ENCODE results near the gene LRBA. TPM values are rescaled to one million over a fixed set of nuclear protein-coding genes. Genes with fewer than 3 reads are reported as not detected.

The LRBA gene
- total and polyA plus RNA-seq, 9 donors = 9.7 to 49.2 (median 30.4) TPM

- Histone ChIP-seq H3K36me3 (no peaks in the 10 kb centered on the region), H3K4me3 (no peak overlapping the region), H3K9me3 (no peaks in the 10 kb centered on the region), H3K27ac (no peak overlapping the region), H3K27me3 (no peaks in the 10 kb centered on the region), H3K4me1 (ENCODE audit: insufficient read depth) (no peaks in the 10 kb centered on the region)
- intact Hi-C loops (cut with DNase I) = no loop called here
- no peak for DNase-seq
- 82 to 86% (median 85%) methylated on average over 5 of the region's 5 CpGs for WGBS, 3 donors
- no peak for TF ChIP-seq POLR2A (IDR thresholded peaks at IDR 0.05)
- TF ChIP-seq EP300 (IDR thresholded peaks at IDR 0.05) = no peak
Measured at GRCh38 chr4:150773729-150774449, 241.2 kb downstream of the LRBA start.

DNA sequence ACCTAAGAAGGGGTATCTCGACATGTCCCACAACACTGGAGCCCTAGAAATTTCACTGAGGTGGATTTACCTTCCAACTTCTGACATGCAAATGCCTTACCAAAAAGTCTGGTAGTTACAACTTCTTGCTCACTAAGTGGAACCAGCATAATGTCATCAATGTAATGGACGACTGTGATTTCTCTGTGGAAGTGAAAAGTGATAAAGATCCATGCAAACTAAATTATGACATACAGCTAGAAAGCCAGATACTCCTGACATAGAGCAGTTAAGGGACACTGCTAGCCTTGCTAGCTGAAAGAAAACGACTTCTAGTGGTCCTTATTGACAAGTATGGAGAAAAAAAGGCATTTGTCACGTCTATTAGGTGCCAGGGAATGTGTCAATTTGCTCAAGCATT, 242.1 kb downstream of the LRBA start:
- DNase-seq = no peak
- intact Hi-C loops (cut with DNase I) = no loop called here
- Histone ChIP-seq H3K27me3 (no peaks in the 10 kb centered on the region), H3K4me3 (no peak overlapping the region), H3K36me3 (no peaks in the 10 kb centered on the region), H3K9me3 (no peaks in the 10 kb centered on the region), H3K27ac (no peak overlapping the region), H3K4me1 (ENCODE audit: insufficient read depth) (no peaks in the 10 kb centered on the region)
- TF ChIP-seq EP300 (IDR thresholded peaks at IDR 0.05) (no peak), CTCF (IDR thresholded peaks at IDR 0.05) (no peak), POLR2A (IDR thresholded peaks at IDR 0.05) (no peak)
- WGBS, 3 donors = 87 to 97% (median 91%) methylated on average over 4 of the region's 4 CpGs

- Histone ChIP-seq H3K27me3 (no peaks in the 10 kb centered on the region), H3K36me3 (no peaks in the 10 kb centered on the region), H3K27ac (no peak overlapping the region), H3K4me3 (no peak overlapping the region), H3K9me3 (no peaks in the 10 kb centered on the region), H3K4me1 (ENCODE audit: insufficient read depth) (no peaks in the 10 kb centered on the region)
- intact Hi-C loops (cut with DNase I) = no loop called here
- TF ChIP-seq EP300 (IDR thresholded peaks at IDR 0.05) (no peak), POLR2A (IDR thresholded peaks at IDR 0.05) (no peak), CTCF (IDR thresholded peaks at IDR 0.05) (no peak)
- no peak for DNase-seq
- WGBS, 3 donors = 97 to 100% (median 100%) methylated on average over 1 of the region's 1 CpG
Measured at GRCh38 chr4:150771382-150771781, 243.7 kb downstream of the LRBA start.

DNA sequence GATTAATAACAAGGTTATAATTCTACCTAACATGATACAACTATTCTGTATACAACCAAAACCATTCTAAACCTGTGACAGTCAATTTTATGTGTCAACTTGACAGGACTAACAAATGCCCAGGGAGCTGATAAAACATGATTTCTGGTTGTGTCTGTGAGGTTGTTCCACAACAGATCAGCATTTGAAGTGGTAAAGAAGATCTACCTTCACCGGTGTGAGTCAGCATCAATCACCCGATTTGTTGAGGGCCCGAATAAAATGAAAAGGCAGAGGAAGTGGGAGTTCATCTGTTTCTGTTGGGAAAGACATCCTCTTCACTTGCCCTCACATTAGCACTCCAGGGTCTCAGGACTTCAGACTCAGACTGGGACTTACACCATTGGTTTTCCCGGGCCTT, 245.2 kb downstream of the LRBA start:
- Histone ChIP-seq H3K36me3 (no peaks in the 10 kb centered on the region), H3K27me3 (no peaks in the 10 kb centered on the region), H3K27ac (no peak overlapping the region), H3K9me3 (no peaks in the 10 kb centered on the region), H3K4me3 (no peak overlapping the region), H3K4me1 (ENCODE audit: insufficient read depth) (no peaks in the 10 kb centered on the region)
- no peak for DNase-seq
- WGBS, 3 donors = 90 to 92% (median 91%) methylated on average over 4 of the region's 4 CpGs
- TF ChIP-seq POLR2A (IDR thresholded peaks at IDR 0.05) (no peak), EP300 (IDR thresholded peaks at IDR 0.05) (no peak), CTCF (IDR thresholded peaks at IDR 0.05) (no peak)
- intact Hi-C loops (cut with DNase I) = no loop called here

DNA sequence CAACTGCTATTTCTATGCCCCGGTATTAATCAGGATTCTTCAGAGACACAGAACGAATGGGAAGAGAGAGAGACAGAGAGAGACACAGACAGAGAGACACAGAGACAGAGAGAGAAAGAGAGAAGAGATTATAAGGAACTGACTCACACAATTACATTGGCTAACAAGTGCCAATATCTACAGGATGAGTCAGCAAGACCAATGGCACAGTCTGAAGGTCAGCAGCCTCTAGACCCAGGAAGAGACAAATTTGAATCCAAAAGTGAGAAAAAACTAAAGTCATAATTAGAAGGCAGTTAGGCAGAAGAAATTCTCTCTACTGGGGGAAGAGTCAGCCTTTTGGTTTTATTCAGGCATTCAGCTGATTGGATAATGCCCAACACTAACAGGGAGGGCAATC, 245.8 kb downstream of the LRBA start:
- Histone ChIP-seq H3K4me1 (ENCODE audit: insufficient read depth) (no peaks in the 10 kb centered on the region), H3K36me3 (no peaks in the 10 kb centered on the region), H3K4me3 (no peak overlapping the region), H3K27ac (no peak overlapping the region), H3K27me3 (no peaks in the 10 kb centered on the region), H3K9me3 (no peaks in the 10 kb centered on the region)
- 91 to 96% (median 94%) methylated on average over 2 of the region's 2 CpGs for WGBS, 3 donors
- intact Hi-C loops (cut with DNase I) = no loop called here
- TF ChIP-seq EP300 (IDR thresholded peaks at IDR 0.05) (no peak), POLR2A (IDR thresholded peaks at IDR 0.05) (no peak), CTCF (IDR thresholded peaks at IDR 0.05) (no peak)
- no peak for DNase-seq

All from ovary (tissue), 9 donors.